Esophagus mucosa (tissue), 1 donor: Measurements from ENCODE around the gene PLIN5. TPM values are rescaled to one million over a fixed set of nuclear protein-coding genes. Genes with fewer than 3 reads are reported as not detected.

Experiments
- ATAC-seq: fragments of 200-7000 bp; cut with Tn5 transposase; one replicate; pipeline ENCODE4 v1.9.1; 2020
- total RNA-seq: library from RNA; stranded (reverse); gene quantifications from one replicate; pipeline ENCODE4 v1.2.4, GENCODE V29; 2023
- donor health status: DM: yes; HTN: yes; CAD: no.

PLIN5 gene
- total RNA-seq, 1 donor from 2014 or later: 2.4 TPM

DNA sequence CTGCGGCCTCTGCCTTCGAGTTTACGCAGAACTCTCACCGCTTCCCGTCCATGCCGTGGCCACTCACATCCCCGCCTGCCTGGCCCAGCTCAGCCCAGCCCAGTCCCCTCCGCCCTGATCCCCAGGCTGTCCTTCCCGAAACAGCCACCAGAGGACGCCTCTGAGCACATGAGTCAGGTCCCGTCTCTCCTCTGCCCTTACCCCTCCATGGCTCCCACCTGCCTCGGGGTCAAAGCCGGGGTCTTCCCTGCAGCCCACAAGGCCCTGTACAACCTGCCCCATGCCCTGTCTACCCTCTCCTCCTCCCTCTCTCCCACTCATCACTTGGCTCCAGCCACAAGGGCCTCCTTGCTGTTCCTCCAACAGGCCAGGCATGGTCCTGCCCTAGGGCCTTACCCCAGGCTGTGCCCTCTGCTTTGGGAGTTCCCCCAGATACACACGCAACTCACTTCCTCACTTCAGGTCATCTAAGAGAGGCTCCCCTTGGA, 32.6 kb upstream of the PLIN5 start:
- ATAC-seq: peak; percentile 71

DNA sequence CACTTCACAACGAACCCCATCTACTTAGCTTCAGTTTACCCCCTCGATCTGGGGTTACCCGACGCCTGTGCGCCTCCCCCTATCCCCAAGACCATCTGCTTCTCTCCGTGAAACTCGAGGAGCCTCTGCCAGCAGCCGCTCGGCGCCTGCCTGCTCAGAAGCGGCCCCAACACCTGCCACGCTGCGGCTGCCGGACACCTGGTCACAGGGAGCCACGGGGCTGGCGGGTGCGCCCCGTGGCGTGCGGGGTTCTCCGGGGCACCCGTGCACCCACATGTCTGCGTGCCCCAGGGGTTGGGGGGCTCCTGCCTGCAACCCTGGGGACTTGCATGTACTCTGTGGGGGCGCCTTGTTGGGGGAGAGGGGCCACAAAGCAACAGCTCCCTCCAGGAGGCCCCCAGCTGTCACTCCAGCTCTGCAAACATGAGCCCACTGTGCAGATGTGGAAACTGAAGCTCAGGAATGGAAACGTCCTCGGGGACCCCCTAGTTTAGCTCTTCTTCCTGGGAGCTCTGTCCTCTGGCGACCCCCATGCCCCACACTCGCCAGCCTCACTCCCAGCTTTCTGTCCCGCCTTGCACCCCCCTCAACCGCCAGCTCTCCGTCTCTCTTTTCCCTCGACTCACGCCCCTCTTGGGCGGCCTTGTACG, 31.5 kb upstream of the PLIN5 start:
- no peak for ATAC-seq

DNA sequence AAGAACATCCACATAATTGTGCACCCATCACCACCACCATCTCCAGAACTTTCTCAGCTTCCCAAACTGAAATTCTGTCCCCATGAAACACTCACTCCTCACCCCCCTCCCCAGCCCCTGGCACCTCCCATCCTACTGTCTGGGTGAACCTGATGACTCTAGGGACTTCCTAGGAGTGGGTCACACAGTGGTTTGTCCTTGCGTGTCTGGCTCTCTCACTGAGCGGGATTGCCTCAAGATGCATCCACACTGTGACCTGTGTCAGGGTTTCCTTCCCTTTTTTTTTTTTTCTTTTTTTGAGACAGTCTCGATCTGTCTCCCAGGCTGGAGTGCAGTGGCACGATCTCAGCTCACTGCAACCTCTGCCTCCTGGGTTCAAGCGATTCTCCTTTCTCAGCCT, 28.5 kb upstream of the PLIN5 start:
- peak; percentile 36 for ATAC-seq

DNA sequence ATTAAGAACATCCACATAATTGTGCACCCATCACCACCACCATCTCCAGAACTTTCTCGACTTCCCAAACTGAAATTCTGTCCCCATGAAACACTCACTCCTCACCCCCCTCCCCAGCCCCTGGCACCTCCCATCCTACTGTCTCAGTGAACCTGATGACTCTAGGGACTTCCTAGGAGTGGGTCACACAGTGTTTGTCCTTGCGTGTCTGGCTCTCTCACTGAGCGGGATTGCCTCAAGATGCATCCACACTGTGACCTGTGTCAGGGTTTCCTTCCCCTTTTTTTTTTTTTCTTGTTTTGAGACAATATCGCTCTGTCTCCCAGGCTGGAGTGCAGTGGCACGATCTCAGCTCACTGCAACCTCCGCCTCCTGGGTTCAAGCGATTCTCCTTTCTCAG, 27.1 kb upstream of the PLIN5 start:
- ATAC-seq: peak; percentile 28

DNA sequence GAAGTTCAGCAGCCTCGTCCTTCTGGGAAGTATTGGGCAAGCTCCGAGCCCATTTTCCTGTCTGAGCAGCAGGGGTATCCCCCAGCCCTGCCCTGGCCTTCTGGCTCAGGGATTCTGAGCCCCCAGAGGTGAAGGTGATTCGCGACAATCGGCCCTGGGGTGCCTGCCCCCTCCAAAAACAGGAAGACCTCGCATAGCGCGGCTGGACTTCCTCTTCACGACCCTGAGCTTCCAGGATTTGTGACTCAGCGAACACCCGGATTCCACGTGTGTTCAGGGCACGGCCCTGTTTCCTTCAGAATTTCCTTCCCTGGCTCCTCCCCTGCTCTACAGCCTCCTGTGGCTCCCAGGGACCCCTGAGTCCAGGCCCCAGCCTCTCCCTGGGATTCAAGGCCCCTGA, 24.5 kb upstream of the PLIN5 start, which contains the start of gene SEMA6B:
Gene SEMA6B (minus strand): TSS at position 116 of the 400 bp plus-strand sequence. CDS start 1,227 bp downstream, outside the sequence.
- peak; percentile 10 for ATAC-seq

DNA sequence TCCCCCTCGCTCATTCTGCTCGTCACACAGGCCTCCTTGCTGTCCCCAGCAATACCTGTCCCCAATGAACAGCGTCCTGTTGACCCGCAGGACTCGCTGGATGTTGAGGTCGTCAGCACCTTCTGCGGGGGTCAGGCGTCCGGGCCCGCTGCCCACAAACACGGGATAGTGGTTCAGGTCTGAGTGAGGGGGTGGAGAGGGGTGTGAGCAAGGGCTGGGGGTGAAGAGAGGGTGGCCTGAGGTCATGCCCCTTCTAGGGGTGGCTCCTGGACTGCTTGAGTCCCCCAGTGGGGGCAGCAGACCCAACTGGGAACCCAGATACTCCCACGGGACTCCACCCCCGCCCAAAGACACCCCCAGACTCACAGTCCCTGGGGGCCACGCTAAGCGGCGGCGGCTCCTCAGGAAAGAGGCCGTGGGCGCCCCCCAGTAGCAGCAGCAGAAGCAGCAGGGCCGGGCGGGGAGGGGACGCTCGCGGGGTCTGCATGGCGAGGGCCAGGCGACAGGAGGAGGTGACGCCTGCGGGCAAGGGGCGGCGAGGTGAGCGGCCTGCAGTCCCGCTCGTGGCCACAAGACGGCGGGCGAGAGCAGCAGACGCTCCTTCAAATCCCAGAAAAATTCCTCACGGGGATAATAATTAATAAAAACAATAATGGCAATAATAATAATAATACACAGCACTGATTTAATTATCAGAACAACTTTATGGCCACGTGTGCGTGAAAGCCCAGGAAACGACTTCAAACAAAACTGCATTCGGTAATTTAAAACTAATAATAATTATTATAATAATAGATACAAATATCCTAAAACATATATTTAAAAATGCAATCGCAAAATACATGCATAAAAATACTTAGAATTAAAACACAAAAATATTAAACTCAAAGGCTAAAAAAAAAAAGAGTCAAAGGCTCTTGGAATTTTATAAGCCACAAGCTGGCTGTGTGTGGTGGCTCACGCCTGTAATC, 23.2 kb upstream of the PLIN5 start:
- ATAC-seq: no peak

DNA sequence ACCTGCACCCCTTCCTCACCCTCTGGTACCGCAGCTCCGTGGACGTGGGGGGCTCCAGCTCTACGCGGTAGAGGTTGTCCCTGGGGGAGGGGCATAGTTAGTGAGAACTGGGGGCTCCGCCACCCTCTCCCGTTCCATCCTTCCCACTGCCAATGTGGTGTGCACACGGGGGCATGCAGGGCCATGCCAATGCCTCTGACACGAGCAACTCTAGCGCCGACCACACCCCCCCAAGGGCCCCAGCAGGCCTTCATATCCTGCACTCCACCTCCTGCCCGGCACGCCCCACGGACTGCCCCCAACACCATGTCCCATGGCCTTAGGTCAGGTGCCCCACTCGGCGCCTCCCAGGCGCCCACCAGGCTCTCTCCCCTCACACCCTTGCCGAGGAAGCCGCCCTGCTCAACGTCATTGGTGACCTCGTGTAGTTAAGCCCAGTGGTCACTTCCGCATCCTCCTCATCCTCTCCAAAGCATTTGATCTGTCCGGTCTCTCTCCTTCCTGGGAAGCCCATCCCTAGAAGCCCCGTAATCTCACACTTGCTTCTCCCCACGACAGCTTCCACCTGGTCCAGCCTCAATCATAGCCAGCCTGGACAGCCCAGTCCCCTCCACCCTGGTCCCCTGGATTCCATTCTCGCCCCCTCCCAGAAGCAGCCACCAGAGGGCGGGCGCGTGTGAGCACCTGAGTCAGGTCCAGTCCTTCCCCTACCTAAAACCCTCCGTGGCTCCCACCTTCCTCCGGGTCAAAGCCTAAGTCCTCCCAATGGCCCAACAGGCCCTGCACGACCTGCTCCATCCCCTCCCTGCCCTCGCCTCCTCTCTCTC, 22.3 kb upstream of the PLIN5 start:
- ATAC-seq: no peak

DNA sequence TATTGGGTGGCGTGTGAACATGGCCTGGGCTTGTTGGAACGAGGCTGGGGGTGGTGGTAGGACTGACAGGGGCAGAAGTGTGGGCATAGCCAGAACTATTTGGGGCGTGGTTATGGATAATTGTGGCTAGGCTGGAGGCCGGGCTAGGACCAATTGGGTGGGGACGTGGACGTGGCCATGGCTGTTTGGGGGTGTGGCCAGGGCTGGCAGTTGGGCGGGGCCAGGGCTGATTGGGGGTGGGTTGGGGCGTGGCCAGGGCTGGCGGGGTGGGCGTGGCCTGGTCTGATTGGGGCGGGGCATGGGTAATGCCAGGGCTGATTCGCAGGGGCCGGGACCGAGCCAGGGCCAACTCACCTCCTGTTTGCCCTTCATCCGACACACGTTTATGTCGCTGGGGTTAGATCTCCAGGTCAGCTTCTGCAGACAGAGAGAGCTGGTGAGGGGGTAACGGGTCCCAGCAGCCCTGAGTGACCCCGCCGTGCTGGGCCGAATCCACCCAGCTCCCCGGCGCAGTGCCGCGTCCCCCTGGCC, 21.6 kb upstream of the PLIN5 start:
- ATAC-seq: peak; percentile 69

DNA sequence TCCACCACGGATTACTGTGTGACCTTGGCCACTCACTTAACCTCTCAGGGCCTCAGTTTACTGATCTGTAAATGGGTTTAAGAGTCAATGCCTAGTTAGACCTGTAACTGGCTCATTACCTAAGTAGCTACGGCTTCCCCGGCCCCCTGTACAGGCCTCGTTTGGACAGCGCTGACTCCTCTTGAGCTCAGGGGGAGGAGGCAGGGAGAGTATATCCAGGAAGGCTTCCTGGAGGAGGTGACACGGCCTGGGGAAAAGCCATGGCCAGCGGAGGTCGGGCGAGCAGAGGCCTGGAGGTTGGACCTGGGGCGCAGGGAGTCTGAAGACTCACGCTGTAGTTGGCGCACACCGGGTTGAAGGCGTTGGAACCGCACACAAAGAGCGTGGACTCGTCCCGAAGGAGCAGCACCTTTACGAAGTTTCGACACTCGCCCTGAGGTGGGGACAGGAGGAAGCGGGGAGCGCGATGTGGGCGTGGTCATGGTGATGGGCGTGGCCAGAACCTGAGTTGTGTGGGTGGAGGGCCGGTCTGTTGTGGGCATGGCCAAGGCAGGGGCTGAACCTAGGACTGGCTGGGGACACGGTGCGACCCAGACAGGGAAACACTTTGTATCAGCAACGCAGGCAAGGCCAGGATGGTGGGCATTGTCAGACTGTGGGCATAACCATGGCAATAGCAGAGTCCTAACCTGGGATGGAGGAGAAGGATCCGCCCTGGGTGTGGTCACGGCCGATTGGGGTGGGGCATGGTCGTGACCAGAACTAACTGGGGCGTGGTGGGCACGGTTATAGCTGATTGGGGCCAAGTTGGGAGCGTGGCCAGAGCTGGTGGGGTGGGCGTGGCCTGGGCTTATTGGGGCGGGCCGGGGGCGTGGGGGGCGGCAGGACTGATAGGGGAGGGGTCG, 20.9 kb upstream of the PLIN5 start:
- ATAC-seq: peak; percentile 35

DNA sequence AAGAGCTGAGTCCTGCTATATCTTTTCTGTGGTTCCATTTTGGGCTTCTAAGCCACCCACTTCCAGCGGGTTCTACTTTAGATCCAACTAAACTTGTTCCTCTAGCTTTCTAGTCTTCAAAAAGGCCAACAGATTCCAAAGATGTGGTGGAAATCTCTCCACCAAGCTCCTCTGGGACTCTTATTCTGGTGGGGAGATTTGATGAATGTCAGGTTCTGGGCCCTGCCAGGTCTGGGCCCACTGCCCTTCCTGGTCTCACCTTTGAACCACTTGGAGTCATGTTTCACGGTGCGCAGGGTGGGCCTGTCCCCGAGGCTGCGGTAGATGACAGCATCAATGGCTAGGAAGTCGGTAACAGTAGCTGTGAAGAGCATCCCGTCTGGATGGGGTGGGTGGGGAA, 19.7 kb upstream of the PLIN5 start:
- ATAC-seq: no peak

DNA sequence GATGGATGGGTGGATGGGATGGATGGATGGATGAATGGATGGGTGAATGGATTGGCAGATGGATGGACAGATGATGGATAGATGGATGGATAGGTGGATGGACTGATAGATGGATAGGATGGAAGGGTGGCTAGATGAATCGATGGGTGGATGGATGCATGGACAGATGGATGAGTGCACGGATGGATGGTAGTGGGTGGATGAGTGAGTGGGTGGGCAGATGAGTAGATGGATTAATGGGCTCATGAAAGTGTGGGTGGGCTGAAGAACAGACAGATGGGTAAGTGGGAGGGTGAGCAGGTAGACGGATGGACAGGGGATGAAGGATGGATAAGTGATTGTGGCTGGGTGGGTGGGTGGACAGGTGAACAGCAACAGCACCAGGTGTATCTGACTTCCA, 18.8 kb upstream of the PLIN5 start:
- no peak for ATAC-seq

DNA sequence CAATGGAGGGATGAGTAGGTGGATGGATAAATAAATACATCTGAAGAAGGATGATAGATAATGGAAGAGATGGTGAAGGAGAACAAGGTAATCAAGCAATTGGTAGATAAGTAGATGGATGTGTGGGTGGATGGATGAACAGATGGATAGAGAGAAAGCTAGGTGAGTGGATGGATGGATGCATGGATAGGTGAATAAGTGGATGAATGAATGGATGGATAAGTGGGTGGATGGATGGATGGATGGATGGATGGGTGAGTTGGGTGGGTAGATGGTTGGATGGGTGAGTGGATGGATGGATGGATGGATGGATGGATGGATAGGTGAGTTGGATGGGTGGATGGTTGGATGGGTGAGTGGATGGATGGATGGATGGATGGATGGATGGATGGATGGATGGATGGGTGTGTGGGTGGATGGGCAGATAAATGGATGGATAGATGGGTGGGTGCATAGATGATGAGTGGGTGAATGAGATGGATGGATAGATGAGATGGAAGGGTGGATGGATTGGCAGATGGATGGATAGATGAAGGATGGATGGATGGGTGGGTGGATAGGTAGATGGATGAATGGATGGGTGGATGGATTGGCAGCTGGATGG, 18.2 kb upstream of the PLIN5 start:
- no peak for ATAC-seq

DNA sequence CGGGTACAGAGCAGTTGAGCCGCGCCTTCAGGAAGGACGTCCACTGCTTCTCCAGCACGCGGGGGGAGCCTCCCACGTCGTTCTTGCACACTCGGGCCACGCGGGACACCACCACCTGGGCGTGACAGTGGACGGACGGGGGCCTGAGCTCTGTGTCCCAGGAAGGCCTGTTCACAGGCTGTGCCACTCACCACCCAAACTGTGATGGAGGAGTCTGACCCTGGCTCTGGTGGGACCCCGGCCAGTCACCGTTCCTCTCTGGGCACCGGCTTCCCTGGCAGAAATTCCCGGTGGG, 17.4 kb upstream of the PLIN5 start:
- ATAC-seq: no peak

DNA sequence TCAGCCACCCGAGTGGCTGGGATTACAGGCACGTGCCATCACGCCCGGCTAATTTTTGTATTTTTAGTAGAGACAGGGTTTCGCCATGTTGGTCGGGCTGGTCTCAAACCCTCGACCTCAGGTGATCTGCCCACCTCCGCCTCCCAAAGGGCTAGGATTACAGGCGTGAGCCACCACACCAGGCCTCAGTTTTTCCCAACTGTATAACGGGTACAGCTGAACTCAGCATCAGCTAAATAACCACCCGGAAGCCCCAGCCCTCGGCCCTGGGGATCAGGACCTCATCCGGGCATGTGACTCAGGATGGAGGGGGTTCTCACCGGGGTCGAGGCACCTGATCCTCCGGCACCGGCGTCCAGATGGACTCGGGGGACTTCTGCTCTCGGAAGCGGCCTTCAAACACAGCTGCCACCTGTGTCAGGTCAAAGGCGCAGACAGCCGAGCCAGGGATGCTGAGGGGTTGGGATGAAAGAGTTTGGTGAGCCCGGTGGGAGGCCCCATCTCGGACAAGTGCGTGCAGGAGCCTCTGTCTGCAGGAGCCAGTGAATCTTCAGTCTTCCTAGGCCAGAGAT, 15.5 kb upstream of the PLIN5 start:
- no peak for ATAC-seq

DNA sequence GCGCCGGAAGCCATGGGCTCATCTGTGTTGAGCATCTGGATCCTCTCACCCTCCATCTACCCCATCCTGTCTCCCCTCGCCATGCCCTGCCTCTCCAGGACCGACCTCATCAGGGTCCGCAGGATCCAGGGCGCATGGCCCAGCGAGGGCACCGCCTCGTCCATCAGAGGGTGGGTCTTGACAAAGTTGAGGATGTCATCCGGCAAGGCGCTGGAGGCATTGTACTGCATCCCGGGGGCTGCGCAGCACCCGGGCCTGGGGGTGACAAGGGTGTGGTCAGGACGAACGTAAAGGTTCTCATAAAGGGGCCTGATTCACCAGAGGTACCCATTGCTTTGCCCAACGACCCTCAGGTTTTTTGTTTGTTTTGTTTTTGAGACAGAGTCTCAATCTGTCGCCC, 15.0 kb upstream of the PLIN5 start:
- ATAC-seq: no peak

DNA sequence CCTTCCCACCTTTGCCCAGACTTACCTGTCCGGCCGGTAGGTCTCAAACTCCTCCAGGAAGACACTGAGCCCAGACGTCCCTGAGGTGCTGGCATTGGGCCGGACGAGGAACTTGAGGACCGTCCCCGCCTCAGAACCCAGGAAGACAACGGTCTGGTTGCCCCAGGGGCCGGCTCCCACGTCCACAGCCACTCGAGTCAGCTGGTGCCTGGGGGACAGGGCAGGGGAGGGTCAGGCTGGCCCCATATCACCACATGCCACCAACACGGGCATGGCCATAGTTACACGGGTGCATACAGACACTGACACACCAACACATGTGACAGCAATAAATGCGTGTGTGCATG, 13.2 kb upstream of the PLIN5 start:
- ATAC-seq: no peak

DNA sequence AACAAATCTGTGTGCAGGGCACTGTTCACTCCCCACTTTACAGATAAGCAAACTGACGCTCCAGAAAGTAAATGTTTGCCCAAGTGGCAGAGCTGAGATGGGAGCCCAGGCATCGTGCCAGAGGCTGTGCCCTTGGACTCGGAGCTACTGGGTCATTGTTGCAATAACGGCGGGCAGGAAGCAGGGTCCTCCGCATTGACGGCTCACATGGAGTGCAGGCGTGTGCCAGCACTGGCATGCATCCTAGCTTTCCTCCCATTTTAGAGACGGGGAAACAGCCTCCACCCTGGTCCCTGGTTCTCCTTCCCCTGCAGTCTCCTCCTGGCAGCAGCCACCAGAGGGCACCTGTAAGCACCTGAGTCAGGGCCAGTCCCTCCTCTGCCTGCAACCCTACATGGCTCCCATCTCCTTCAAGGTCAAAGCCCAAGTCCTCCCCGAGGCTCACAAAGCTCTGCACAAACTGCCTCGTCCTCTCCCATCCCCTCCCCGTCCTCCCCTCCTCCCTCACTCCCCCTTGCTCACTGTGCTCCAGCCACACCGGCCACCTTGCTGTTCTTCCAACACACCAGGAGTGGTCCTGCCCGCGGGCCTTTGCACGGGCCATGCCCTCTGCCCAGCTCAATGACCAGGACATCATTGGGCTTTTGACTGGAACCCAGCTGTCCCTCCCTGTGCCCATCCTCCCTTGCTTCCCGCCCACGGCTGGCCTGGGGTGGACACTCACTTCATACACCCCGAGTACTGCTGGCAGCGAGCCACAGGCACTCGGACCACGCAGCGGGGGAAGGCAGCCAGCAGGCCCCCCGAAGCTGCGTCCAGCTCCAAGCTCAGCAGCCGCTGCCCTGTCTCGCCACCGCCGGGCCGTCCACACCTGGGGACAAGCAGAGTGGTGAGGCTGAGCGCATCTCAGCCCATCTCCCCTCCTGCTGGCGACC, 12.5 kb upstream of the PLIN5 start:
- peak; percentile 39 for ATAC-seq

DNA sequence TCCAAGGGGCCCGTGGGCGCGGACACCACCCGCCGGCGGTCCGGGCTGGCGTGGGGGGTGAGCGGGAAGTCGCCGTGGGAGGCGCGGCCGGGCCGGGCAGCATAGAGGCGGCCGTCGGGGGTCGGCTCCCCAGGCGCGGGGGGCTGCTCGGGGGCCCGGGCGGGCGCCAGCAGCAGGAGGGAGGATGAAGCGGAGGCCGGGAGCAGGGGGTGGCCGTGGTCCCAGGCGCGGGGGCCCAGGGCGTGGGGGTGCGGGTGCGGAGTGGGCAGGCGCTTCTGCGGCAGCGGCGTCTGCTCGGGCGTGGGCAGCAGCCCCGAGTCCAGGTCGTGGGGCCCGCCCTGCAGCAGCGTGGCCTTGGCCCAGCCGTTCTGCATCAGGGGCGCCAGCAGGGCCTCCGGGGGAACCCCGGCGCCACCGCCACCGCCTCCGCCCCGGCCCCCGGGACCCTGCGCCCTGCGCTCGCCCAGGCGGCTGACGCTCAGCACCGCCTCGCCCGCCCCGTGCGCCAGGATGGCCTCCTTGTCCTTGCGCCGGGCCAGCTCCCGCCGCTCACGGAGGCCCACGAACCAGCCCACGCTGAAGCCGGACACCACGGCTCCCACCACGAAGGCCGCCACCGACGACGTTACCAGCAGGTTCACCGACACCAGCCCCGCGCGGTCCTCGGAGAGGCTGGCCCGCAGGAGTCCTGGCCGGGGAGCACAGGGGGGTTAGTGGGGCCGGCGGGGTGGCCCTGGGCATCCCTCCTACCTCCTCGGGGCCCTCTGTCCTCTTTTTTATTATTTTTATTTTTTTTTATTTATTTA, 9.0 kb upstream of the PLIN5 start:
- no peak for ATAC-seq
